Measurements from ENCODE around the gene CCDC88C.

GRCh38 chr14:91367173-91368171 lies 50.1 kb downstream of the CCDC88C start:
- TF ChIP-seq, protein P1, sequence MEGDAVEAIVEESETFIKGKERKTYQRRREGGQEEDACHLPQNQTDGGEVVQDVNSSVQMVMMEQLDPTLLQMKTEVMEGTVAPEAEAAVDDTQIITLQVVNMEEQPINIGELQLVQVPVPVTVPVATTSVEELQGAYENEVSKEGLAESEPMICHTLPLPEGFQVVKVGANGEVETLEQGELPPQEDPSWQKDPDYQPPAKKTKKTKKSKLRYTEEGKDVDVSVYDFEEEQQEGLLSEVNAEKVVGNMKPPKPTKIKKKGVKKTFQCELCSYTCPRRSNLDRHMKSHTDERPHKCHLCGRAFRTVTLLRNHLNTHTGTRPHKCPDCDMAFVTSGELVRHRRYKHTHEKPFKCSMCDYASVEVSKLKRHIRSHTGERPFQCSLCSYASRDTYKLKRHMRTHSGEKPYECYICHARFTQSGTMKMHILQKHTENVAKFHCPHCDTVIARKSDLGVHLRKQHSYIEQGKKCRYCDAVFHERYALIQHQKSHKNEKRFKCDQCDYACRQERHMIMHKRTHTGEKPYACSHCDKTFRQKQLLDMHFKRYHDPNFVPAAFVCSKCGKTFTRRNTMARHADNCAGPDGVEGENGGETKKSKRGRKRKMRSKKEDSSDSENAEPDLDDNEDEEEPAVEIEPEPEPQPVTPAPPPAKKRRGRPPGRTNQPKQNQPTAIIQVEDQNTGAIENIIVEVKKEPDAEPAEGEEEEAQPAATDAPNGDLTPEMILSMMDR (IDR thresholded peaks at IDR 0.05): no peak
- TF ChIP-seq POLR2A (IDR thresholded peaks at IDR 0.05): no peak
